Suppressor macrophage (primary cell): Measurements from ENCODE around the gene BAHD1.
"Not testable (repeated sequence)": the region's sequence is repeated elsewhere in the genome, so short reads cannot be mapped to it uniquely, and the experiment has no call there.

ENCODE experiments used
- DNase-seq, 4 experiments: peaks; one replicate each; pipeline ENCODE4 v3.0.0-alpha.2; 2020 to 2022

The BAHD1 gene

DNA sequence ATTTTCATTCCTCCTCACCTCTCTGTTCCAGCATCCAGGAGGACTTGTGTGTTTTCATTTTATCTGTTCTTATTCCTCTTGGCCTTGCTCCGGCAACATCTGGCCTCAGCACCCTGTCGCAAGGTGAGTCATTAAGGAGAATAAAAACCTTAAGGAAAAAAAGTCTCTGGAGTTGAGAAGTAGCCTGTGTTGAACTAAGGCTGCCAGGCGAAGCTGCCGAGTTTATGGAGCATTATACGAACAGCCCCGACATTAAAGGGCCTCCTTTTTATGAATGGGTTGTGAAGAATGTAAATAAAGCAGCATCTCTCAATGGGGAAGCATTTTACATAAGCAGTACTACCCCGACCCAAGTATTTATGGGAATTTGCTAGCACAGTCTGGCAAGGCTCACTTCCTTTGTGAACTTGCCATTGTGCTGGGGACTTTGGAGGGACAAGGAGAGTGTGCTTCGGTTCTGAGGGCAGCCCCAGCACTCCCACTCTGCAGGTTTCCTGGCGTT lies 4.7 kb downstream of the BAHD1 start:
- DNase-seq: no peak

GRCh38 chr15:40446144-40446543 lies 5.4 kb downstream of the BAHD1 start:
- no peak for DNase-seq

- DNase-seq: no peak
Observed at GRCh38 chr15:40448354-40448753, 7.6 kb downstream of the BAHD1 start.

- no peak for DNase-seq
Observed at GRCh38 chr15:40449275-40449674, 8.5 kb downstream of the BAHD1 start.

- no peak for DNase-seq
Observed at GRCh38 chr15:40450047-40450446, 9.3 kb downstream of the BAHD1 start.

- DNase-seq: no peak
Observed at GRCh38 chr15:40451527-40452158, 10.9 kb downstream of the BAHD1 start.

GRCh38 chr15:40452296-40453090 lies 11.7 kb downstream of the BAHD1 start:
- DNase-seq: peak in 1 of 4 experiments; percentile 22

- DNase-seq: not testable (repeated sequence)
Observed at GRCh38 chr15:40453941-40454340, 13.2 kb downstream of the BAHD1 start.

- DNase-seq: peak; percentile 36 to 61 (median 50)
Observed at GRCh38 chr15:40454904-40455391, 14.2 kb downstream of the BAHD1 start.

GRCh38 chr15:40456299-40456712 lies 15.6 kb downstream of the BAHD1 start:
- DNase-seq: no peak

GRCh38 chr15:40456738-40457137 lies 16.0 kb downstream of the BAHD1 start:
- no peak for DNase-seq

DNA sequence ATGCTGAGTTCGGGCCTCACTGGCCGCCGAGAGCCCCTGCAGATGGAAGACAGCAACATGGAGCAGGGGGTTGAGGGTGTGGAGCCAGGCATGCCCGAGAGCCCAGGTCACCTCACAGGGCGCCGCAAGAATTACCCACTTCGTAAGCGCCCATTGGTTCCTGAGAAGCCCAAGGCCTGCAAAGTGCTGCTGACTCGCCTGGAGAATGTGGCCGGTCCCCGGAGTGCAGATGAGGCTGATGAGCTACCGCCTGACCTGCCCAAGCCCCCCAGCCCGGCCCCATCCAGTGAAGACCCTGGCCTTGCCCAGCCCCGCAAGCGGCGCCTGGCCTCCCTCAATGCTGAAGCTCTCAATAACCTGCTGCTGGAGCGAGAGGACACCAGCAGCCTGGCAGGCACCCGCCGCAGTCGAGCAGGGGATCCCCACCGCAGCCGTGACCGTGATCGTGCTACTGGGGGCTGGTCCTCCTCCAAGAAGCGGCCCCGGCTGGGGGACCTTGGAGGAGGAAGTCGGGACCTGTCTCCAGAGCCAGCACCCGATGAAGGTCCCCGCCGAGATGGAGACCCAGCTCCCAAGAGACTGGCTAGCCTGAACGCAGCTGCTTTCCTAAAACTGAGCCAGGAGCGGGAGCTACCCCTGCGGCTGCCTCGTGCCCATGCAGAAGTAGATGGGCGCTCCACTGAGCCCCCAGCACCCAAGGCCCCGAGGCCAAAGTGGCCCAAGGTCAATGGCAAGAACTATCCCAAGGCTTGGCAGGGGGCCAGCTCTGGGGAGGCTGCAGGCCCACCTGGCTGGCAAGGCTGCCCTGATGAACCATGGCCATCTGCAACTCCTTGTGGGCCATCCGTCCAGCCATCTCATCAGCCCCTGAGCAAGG lies 18.0 kb downstream of the BAHD1 start:
- DNase-seq: no peak

- no peak for DNase-seq
Observed at GRCh38 chr15:40459391-40460015, 18.8 kb downstream of the BAHD1 start.

DNA sequence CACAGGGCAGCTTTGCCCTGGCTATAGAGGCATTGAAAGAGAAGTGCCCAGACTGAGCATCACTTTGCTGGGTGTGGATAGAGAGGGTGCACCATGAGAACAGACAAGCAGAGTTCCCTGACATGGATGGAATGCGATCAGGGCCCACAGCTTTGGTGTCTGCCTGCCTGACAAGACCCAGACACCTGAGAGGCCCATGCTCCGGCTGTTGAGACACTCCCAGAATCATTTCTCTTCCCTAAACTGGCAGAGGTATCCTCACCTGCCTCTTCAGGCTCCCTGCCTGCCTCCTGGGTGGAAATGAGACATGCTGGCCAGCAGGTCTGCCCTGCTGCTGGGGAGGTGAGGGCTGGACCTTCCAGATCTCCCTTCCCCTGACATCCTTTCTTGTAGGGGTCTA lies 19.7 kb downstream of the BAHD1 start:
- DNase-seq: no peak

DNA sequence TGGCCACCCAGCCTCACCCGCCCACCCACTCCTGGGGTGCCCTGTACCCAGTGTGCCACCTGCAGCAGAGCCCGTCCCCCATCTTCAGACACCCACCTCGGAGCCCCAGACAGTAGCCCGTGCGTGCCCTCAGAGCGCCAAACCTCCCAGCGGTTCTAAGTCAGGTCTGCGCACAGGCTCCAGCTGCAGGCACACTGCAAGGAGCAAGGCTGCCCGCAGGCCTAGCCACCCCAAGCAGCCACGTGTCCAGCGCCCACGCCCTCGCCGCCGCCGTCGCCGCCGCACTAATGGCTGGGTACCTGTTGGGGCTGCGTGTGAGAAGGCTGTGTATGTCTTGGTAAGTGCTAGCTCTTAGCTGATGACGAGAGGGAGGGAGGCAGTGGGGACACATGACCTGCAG lies 21.2 kb downstream of the BAHD1 start:
- no peak for DNase-seq

GRCh38 chr15:40463279-40463678 lies 22.5 kb downstream of the BAHD1 start:
- no peak for DNase-seq

DNA sequence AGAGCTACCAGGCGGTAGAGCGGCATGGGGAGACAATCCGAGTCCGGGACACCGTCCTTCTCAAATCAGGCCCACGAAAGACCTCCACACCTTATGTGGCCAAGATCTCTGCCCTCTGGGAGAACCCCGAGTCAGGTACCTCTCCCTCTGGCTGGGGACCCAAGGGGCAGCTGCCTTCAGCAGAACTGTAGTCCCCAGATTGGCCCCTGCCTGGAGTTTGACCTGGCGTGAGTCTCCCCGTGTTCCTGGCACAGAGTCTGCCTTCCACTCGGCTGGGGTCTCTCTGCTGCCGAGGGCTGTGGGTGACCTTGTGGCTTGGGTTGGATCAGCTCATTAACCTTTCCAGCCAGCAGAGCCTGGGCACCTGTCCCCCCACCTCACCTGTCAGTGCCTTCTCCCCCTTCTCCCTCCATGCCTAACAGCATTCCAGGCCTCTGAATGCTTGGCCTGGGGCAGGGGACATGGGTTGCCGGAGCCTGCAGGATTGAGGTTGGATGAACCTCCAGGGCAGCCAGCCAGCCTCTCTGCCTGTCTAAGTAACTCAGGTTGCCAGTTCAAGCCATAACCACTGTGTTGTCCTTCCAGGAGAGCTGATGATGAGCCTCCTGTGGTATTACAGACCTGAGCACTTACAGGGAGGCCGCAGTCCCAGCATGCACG lies 23.3 kb downstream of the BAHD1 start:
- no peak for DNase-seq

DNA sequence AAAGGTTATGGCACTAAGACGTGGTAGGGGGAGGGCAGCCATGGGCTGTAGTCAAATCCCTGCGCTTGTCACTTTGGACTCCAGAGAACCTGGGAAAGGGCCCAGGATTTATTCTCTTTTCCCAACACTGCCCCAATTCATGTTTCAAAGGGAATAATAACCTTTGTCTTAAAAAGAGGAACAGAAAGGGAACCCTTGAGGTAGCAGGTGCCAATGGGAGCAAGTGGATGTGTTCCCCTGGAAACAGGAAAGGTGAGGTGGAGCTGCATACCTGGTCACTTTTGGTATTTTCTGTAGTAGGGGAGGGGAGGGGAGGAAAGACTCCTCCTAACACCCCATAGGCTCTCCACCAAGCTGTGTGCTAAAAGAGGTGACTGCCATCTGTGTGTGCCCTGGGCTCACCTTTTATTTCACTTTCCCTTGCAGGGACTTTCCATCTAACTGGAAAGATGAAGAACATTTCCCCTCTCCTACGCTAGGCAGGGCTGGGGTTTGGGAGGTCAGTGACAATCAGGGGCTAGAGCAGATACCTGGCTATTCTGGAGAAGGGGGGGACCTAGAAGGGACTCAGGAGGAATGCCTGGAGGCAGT lies 23.9 kb downstream of the BAHD1 start:
- DNase-seq: no peak

GRCh38 chr15:40465939-40466338 lies 25.2 kb downstream of the BAHD1 start:
- no peak for DNase-seq

DNA sequence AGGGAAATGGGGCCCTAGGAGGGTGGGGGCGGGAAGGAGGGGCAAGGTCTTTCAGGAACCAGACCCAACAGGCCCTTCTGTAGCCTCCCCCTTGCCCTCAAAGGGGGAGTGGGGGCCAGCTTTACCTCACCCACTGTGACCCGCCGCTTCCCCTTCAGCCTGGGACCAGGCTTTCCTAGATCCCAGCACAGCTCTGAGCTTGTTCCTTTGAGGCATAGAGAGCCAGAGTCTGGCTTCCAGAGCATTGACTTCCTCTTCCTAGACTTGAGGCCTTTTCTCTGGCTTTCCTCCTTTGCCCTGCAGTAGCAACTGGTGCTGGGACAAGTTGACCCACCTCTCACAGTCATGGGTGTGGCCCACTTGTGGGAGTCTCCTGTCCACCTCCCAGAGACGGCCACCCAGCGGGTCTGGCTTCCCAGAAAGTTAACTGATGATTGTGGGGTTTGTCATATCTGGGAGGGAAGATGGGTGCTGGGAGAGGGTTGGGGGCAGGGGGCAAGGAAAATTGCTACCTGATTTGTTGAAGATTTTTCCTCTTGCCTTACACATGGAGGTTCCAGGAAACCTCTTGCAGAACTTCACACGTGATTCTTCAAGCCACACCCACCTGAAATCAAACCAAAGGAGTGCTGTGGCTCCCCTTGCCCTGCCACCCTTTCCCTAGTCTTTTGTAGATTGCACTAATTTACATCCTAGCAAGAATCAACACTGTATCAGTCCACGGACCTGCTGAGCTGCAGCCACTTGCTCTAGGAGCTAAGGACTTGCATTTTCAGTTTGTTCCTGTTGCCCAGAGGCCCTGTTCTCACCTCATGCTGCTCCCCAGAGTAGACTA lies 25.9 kb downstream of the BAHD1 start:
- DNase-seq: peak in 3 of 4 experiments; percentile 35 to 48 (median 42)

DNA sequence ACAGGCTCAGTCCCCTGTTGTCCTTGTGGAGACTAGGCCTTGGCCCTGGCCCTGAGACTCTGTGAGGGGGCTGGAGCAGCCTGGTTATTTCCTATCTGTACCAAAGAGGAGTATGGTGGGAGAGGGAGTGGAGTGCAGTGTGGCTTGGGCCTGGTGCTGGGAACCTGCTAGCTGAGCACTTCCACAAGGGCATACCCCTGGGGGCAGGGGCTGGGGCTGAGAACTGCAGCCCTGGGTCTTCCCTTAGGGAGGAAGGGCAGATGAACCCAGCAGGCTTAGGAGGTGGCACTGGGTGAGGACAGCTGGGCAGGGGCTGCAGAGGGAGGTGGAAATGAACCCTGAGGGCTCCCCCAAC lies 26.5 kb downstream of the BAHD1 start:
- DNase-seq: no peak
